Esophagus squamous epithelium (tissue), 4 donors: Measurements from ENCODE around the gene CABCOCO1.

Source experiments
- CTCF ChIP-seq, 6 experiments: fragments of 450-650 bp in 4 of 6; fragments of 200-600 bp in 2 of 6; sonication (generic) in 2 of 6; IDR thresholded peaks; one replicate each; pipeline ENCODE4 v1.5.1; 2016 to 2019; ENCODE audit warnings: antibody characterized with exemption in 6 of 6, mild to moderate bottlenecking in 4 of 6, moderate library complexity in 4 of 6
- POLR2A ChIP-seq, 4 donors: fragments of 450-650 bp; IDR thresholded peaks; one replicate each; pipeline ENCODE4 v1.6.1; 2017; ENCODE audit warnings: antibody characterized with exemption in 4 of 4, mild to moderate bottlenecking in 4 of 4, moderate library complexity in 3 of 4

GRCh38 chr10:61632057-61632670 is 30.6 kb upstream of the CABCOCO1 start:
- TF ChIP-seq POLR2A (IDR thresholded peaks at IDR 0.05) = no peak
- no peak for TF ChIP-seq CTCF (IDR thresholded peaks at IDR 0.05)
